ENCODE data around the gene DRD4.

Gene DRD4

DNA sequence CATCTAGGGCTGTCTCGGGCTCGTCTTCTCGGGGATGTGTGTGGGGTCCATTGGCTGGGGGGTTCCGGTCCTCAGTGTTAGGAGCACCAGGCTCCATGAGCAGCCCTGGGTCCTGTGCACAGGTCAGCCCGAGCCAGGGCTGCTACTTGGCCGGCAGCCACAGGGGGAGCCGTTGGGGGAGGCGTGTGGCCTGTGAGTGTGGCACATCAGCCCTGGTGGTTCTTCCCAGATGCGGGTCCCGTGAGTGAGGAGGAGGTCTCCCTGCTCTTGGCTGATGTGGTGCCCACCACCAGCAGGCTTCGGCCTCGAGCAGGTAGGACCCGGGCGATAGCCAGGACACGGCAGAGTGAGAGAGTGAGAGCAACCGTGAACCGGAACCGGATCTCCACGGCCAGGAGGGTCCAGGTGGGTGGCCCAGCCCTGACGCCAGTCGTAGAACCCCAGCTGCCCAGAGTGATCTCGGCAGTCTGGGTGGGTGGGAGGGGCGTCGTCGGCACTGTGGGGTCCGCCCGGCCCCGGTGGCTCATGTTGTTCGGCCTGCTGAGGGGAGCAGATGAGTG, 39.8 kb upstream of the DRD4 start:
- Histone ChIP-seq H3K27me3 (ENCODE audit: control insufficient read depth in 5 of 5, insufficient read depth in 4 of 5, low read length in 5 of 5) (no peaks in the 10 kb centered on the region), H3K9me3 (ENCODE audit: control insufficient read depth in 5 of 5, low read length in 5 of 5) (no peaks in the 10 kb centered on the region), H3K9ac (ENCODE audit: low read length in 5 of 5) (no peak overlapping the region), H3K27ac (ENCODE audit: low read depth, low read length) (no peak overlapping the region), H3K4me3 (ENCODE audit: low read depth in 1 of 5, low read length in 5 of 5) (no peak overlapping the region), H3K36me3 (ENCODE audit: control insufficient read depth in 5 of 5, insufficient read depth in 5 of 5, low read length in 5 of 5) (peaks cover 0 to 92% (median 86%) of the 10 kb centered on the region in 5 donors), H3K4me1 (ENCODE audit: control insufficient read depth in 5 of 5, insufficient read depth in 5 of 5, low read length in 5 of 5) (no peaks in the 10 kb centered on the region)

DNA sequence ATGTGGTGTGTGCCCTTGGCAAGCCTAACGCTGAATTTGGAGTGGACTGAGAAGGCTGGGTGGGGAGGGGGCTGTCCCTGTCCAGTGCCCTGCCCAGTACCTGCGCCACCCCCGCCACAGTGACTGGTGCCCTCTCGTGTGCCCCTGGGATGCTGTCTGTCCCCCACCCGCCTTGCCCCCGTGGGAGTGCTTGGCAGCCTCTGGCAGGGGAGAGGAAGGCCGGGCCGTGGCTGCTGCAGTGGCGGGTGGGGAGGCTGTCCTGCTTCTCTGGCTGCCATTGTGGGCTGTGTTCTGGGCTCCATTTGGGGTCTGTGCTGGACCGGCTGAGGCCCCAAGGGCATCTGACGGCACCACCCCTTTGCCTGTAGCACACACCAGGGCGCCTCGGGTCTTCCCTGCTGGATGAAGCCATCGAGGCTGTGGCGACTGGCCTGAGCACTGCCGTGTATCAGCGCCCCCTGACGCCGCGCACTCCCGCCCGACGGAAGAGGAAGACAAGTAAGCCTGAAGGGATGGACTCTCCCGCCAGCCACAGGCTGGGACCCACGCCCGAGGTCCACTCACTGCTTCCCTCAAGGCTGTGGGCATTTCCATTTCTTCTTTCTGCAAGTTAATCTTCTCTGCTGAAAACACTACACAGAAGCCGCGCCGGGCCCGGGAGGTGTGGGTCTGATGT, 38.9 kb upstream of the DRD4 start:
- peaks cover 0 to 92% (median 84%) of the 10 kb centered on the region in 5 donors for H3K36me3 ChIP-seq (ENCODE audit: control insufficient read depth in 5 of 5, insufficient read depth in 5 of 5, low read length in 5 of 5)
- no peaks in the 10 kb centered on the region for H3K4me1 ChIP-seq (ENCODE audit: control insufficient read depth in 5 of 5, insufficient read depth in 5 of 5, low read length in 5 of 5)
- no peaks in the 10 kb centered on the region for H3K9me3 ChIP-seq (ENCODE audit: control insufficient read depth in 5 of 5, low read length in 5 of 5)
- no peak overlapping the region for H3K27ac ChIP-seq (ENCODE audit: low read depth, low read length)
- H3K9ac ChIP-seq (ENCODE audit: low read length in 5 of 5), result no peak overlapping the region
- H3K4me3 ChIP-seq (ENCODE audit: low read depth in 1 of 5, low read length in 5 of 5), result no peak overlapping the region
- no peaks in the 10 kb centered on the region for H3K27me3 ChIP-seq (ENCODE audit: control insufficient read depth in 5 of 5, insufficient read depth in 4 of 5, low read length in 5 of 5)

DNA sequence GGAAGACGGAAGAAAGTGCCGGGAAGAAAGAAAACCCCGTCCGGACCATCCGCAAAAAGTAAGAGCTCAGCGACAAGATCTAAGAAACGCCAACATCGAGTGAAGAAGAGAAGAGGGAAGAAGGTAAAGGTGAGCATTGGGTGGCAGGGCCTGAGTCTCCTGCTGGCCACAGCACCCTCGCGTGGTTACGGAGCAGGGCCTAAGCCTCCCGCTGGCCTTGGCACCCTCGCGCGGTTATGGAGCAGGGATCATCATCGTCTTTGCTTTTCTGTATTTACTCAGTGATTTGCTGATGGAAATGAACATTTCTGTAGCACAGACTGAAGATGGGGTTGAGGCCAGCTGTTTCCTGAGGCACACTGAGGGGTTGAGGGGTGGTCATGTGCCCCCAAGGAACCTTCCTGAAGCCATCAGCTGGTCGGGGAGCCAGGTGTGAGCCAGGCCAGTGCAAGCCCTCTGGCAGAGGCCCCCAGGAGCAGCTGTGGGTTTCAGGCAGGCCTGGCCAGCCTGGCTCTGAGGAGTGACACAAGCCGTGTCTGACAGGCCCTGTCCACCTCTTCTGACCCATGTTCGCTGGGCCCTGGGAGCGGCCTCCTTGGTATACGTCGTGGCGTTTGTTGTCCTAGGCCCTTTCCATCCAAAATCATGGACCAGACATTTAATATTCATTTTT, 35.4 kb upstream of the DRD4 start:
- H3K27ac ChIP-seq (ENCODE audit: low read depth, low read length), result no peak overlapping the region
- H3K9ac ChIP-seq (ENCODE audit: low read length in 5 of 5), result no peak overlapping the region
- peaks cover 0 to 92% (median 85%) of the 10 kb centered on the region in 5 donors for H3K36me3 ChIP-seq (ENCODE audit: control insufficient read depth in 5 of 5, insufficient read depth in 5 of 5, low read length in 5 of 5)
- no peak overlapping the region for H3K4me3 ChIP-seq (ENCODE audit: low read depth in 1 of 5, low read length in 5 of 5)
- H3K27me3 ChIP-seq (ENCODE audit: control insufficient read depth in 5 of 5, insufficient read depth in 4 of 5, low read length in 5 of 5), result no peaks in the 10 kb centered on the region
- no peaks in the 10 kb centered on the region for H3K4me1 ChIP-seq (ENCODE audit: control insufficient read depth in 5 of 5, insufficient read depth in 5 of 5, low read length in 5 of 5)
- H3K9me3 ChIP-seq (ENCODE audit: control insufficient read depth in 5 of 5, low read length in 5 of 5), result no peaks in the 10 kb centered on the region

DNA sequence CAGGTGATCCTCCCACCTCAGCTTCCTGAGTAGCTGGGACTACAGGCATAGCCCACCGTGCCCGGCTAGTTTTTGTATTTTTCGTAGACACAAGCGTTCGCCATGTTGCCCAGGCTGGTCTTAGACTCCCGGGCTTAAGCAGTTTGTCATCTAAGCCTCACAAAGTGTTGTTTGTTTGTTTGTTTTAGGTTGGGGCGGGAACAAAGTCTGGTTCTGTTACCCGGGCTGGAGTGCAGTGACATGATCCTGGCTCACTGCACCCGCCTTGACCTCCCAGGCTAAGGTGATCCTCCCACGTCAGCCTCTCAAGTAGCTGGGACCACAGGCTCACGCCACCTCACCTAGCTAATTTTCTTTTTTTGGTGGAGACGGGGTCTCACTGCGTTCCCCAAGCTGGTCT, 33.9 kb upstream of the DRD4 start:
- H3K9me3 ChIP-seq (ENCODE audit: control insufficient read depth in 5 of 5, low read length in 5 of 5), result no peaks in the 10 kb centered on the region
- H3K27me3 ChIP-seq (ENCODE audit: control insufficient read depth in 5 of 5, insufficient read depth in 4 of 5, low read length in 5 of 5), result no peaks in the 10 kb centered on the region
- no peak overlapping the region for H3K27ac ChIP-seq (ENCODE audit: low read depth, low read length)
- H3K9ac ChIP-seq (ENCODE audit: low read length in 5 of 5), result no peak overlapping the region
- H3K4me1 ChIP-seq (ENCODE audit: control insufficient read depth in 5 of 5, insufficient read depth in 5 of 5, low read length in 5 of 5), result peaks cover 0 to 2% (median 0%) of the 10 kb centered on the region in 5 donors
- H3K4me3 ChIP-seq (ENCODE audit: low read depth in 1 of 5, low read length in 5 of 5), result no peak overlapping the region
- peaks cover 0 to 94% (median 86%) of the 10 kb centered on the region in 5 donors for H3K36me3 ChIP-seq (ENCODE audit: control insufficient read depth in 5 of 5, insufficient read depth in 5 of 5, low read length in 5 of 5)

DNA sequence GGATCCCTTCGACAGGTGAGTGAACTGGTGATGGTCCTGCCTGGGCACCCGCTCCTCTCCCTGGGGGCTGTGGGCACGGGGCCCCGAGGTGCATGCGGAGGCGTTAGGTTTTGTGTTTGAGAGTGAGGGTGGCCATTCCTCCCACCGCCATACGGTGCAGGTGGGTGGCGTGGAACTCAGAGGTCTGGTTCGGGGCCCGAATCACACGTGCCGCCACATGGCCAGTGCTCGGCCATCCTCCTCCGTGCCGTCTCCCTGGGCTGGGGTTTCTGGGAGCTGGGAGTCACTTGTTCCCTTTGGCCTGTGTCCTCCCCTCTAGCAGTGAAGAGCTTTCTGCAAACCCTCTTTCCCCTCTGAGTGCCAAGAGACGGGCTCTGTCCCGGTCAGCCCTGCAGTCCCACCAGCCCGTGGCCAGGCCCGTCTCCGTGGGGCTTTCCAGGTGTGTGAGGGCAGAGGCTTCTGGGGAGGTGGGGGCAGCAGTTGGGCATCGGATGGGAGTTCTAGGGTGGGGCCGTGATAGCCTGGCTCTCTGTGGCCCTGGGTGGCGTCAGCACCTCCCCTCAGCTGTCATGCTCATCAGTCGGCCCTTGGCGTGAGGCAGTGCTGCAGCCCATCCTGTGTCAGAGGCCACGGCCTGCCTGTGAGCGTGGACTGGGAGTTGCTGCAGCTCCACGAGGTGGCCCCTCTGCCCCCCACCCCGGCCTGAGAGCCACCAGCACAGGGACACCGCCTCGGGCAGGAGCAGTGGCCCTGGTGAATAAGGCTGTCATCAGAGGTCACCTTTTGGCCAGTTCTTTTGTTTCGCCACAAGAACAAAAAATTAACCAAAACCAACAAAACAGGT, 31.6 kb upstream of the DRD4 start:
- Histone ChIP-seq H3K9ac (ENCODE audit: low read length in 5 of 5) (no peak overlapping the region), H3K27ac (ENCODE audit: low read depth, low read length) (no peak overlapping the region), H3K4me1 (ENCODE audit: control insufficient read depth in 5 of 5, insufficient read depth in 5 of 5, low read length in 5 of 5) (peaks cover 0 to 14% (median 0%) of the 10 kb centered on the region in 5 donors), H3K9me3 (ENCODE audit: control insufficient read depth in 5 of 5, low read length in 5 of 5) (no peaks in the 10 kb centered on the region), H3K27me3 (ENCODE audit: control insufficient read depth in 5 of 5, insufficient read depth in 4 of 5, low read length in 5 of 5) (no peaks in the 10 kb centered on the region), H3K36me3 (ENCODE audit: control insufficient read depth in 5 of 5, insufficient read depth in 5 of 5, low read length in 5 of 5) (peaks cover 0 to 97% (median 91%) of the 10 kb centered on the region in 5 donors), H3K4me3 (ENCODE audit: low read depth in 1 of 5, low read length in 5 of 5) (no peak overlapping the region)

DNA sequence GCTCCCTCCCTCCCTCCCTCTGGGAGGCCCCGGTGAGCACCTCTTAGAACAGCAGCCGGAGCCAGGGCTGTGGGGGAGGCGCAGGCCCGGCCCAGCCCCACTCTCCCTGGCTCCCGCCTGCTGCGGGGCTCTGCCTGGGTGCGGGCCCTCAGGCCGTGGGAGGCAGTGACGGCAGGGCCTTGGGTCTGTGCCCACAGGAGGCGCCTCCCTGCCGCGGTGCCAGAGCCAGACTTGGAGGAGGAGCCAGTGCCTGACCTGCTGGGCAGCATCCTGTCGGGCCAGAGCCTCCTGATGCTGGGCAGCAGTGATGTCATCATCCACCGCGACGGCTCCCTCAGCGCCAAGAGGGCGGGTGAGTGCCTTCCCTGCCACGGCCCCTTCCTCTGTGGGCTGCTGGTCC, 30.8 kb upstream of the DRD4 start:
- peaks cover 0 to 14% (median 0%) of the 10 kb centered on the region in 5 donors for H3K4me1 ChIP-seq (ENCODE audit: control insufficient read depth in 5 of 5, insufficient read depth in 5 of 5, low read length in 5 of 5)
- no peak overlapping the region for H3K27ac ChIP-seq (ENCODE audit: low read depth, low read length)
- H3K4me3 ChIP-seq (ENCODE audit: low read depth in 1 of 5, low read length in 5 of 5), result no peak overlapping the region
- no peaks in the 10 kb centered on the region for H3K27me3 ChIP-seq (ENCODE audit: control insufficient read depth in 5 of 5, insufficient read depth in 4 of 5, low read length in 5 of 5)
- H3K9ac ChIP-seq (ENCODE audit: low read length in 5 of 5), result no peak overlapping the region
- H3K9me3 ChIP-seq (ENCODE audit: control insufficient read depth in 5 of 5, low read length in 5 of 5), result no peaks in the 10 kb centered on the region
- H3K36me3 ChIP-seq (ENCODE audit: control insufficient read depth in 5 of 5, insufficient read depth in 5 of 5, low read length in 5 of 5), result peaks cover 0 to 100% (median 93%) of the 10 kb centered on the region in 5 donors

DNA sequence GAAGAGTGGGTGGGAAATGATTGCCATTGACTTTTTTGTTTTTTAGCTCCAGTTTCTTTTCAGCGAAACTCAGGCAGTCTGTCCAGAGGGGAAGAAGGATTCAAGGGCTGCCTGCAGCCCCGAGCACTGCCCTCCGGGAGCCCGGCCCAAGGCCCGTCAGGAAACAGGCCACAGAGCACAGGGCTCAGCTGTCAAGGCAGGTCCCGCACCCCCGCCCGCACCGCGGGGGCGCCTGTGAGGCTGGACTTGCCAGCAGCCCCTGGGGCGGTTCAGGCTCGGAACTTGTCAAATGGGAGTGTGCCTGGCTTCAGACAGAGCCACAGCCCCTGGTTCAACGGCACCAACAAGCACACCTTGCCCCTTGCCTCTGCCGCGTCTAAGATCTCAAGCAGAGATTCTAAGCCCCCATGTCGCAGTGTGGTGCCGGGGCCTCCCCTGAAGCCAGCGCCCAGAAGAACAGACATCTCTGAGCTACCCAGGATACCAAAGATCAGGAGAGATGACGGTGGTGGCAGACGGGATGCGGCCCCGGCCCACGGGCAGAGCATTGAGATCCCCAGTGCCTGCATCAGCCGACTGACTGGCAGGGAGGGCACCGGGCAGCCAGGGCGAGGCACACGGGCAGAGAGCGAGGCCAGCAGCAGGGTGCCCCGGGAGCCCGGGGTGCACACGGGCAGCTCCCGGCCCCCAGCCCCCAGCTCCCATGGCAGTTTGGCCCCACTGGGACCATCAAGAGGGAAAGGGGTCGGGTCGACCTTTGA, 29.9 kb upstream of the DRD4 start:
- Histone ChIP-seq H3K9me3 (ENCODE audit: control insufficient read depth in 5 of 5, low read length in 5 of 5) (no peaks in the 10 kb centered on the region), H3K36me3 (ENCODE audit: control insufficient read depth in 5 of 5, insufficient read depth in 5 of 5, low read length in 5 of 5) (peaks cover 0 to 100% (median 94%) of the 10 kb centered on the region in 5 donors), H3K27ac (ENCODE audit: low read depth, low read length) (no peak overlapping the region), H3K4me3 (ENCODE audit: low read depth in 1 of 5, low read length in 5 of 5) (no peak overlapping the region), H3K4me1 (ENCODE audit: control insufficient read depth in 5 of 5, insufficient read depth in 5 of 5, low read length in 5 of 5) (peaks cover 0 to 14% (median 0%) of the 10 kb centered on the region in 5 donors), H3K9ac (ENCODE audit: low read length in 5 of 5) (no peak overlapping the region), H3K27me3 (ENCODE audit: control insufficient read depth in 5 of 5, insufficient read depth in 4 of 5, low read length in 5 of 5) (no peaks in the 10 kb centered on the region)

DNA sequence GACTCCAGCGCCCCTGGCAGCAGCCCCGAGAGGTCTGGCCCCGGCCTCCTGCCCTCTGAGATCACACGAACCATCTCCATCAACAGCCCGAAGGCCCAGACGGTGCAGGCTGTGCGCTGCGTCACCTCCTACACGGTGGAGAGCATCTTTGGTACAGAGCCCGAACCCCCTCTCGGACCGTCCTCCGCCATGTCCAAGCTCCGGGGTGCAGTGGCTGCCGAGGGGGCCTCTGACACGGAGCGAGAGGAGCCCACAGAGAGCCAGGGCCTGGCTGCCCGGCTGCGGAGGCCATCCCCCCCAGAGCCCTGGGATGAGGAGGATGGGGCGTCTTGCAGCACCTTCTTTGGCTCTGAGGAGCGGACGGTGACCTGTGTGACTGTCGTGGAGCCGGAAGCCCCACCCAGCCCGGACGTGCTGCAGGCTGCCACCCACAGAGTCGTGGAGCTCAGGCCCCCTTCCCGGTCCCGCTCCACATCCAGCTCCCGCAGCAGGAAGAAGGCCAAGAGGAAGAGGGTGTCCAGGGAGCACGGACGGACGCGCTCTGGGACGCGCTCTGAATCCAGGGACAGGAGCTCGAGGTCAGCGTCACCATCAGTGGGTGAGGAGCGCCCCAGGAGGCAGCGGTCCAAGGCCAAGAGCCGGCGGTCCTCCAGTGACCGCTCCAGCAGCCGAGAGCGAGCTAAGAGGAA, 29.0 kb upstream of the DRD4 start:
- H3K9me3 ChIP-seq (ENCODE audit: control insufficient read depth in 5 of 5, low read length in 5 of 5), result no peaks in the 10 kb centered on the region
- H3K36me3 ChIP-seq (ENCODE audit: control insufficient read depth in 5 of 5, insufficient read depth in 5 of 5, low read length in 5 of 5), result peaks cover 0 to 100% (median 96%) of the 10 kb centered on the region in 5 donors
- no peaks in the 10 kb centered on the region for H3K27me3 ChIP-seq (ENCODE audit: control insufficient read depth in 5 of 5, insufficient read depth in 4 of 5, low read length in 5 of 5)
- H3K27ac ChIP-seq (ENCODE audit: low read depth, low read length), result no peak overlapping the region
- H3K4me3 ChIP-seq (ENCODE audit: low read depth in 1 of 5, low read length in 5 of 5), result no peak overlapping the region
- peaks cover 0 to 14% (median 0%) of the 10 kb centered on the region in 5 donors for H3K4me1 ChIP-seq (ENCODE audit: control insufficient read depth in 5 of 5, insufficient read depth in 5 of 5, low read length in 5 of 5)
- no peak overlapping the region for H3K9ac ChIP-seq (ENCODE audit: low read length in 5 of 5)

DNA sequence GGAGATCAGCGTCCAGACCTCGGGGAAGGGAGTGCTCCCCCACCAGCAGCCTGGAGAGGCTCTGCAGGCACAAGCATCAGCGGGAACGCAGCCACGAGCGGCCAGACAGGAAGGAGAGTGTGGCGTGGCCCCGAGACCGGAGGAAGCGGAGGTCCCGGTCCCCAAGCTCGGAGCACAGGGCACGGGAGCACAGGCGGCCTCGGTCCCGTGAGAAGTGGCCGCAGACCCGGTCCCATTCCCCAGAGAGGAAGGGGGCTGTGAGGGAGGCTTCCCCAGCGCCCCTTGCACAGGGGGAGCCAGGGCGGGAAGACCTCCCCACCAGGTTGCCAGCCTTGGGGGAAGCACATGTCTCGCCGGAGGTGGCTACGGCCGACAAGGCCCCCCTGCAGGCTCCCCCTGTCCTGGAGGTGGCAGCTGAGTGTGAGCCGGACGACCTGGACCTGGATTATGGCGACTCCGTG, 28.2 kb upstream of the DRD4 start:
- H3K27ac ChIP-seq (ENCODE audit: low read depth, low read length), result no peak overlapping the region
- H3K36me3 ChIP-seq (ENCODE audit: control insufficient read depth in 5 of 5, insufficient read depth in 5 of 5, low read length in 5 of 5), result peaks cover 0 to 96% (median 94%) of the 10 kb centered on the region in 5 donors
- no peak overlapping the region for H3K9ac ChIP-seq (ENCODE audit: low read length in 5 of 5)
- no peaks in the 10 kb centered on the region for H3K27me3 ChIP-seq (ENCODE audit: control insufficient read depth in 5 of 5, insufficient read depth in 4 of 5, low read length in 5 of 5)
- H3K4me3 ChIP-seq (ENCODE audit: low read depth in 1 of 5, low read length in 5 of 5), result no peak overlapping the region
- peaks cover 0 to 16% (median 2%) of the 10 kb centered on the region in 5 donors for H3K4me1 ChIP-seq (ENCODE audit: control insufficient read depth in 5 of 5, insufficient read depth in 5 of 5, low read length in 5 of 5)
- no peaks in the 10 kb centered on the region for H3K9me3 ChIP-seq (ENCODE audit: control insufficient read depth in 5 of 5, low read length in 5 of 5)
